OCI-LY7 (cell line): ENCODE data around the gene ADCY7. TPM values are rescaled to one million over a fixed set of nuclear protein-coding genes. Genes with fewer than 3 reads are reported as not detected.
"Not testable (repeated sequence)": the region's sequence is repeated elsewhere in the genome, so short reads cannot be mapped to it uniquely, and the experiment has no call there.

Experiments
- BruUV-seq: library from RNA; stranded (reverse); fragments of 400-500 nt; replicated peaks from 2 replicates; lab custom pipeline; 2021; lab: Mats Ljungman, UMichigan
- CTCF ChIA-PET: fragments of 300-600 bp; sonication (Branson Sonifier 250); formaldehyde crosslinking; loops from one replicate; lab custom pipeline; 2022; ENCODE audit warnings: antibody characterized with exemption; ENCODE audit not compliant: unreplicated experiment; lab: Charles Lee
- POLR2A ChIA-PET: fragments of 300-600 bp; sonication (Branson Sonifier 250); formaldehyde crosslinking; loops from one replicate; lab custom pipeline; 2022; ENCODE audit warnings: antibody characterized with exemption; lab: Charles Lee
- DNase-seq: peaks from one replicate; pipeline ENCODE4 v3.0.0-alpha.2; 2015; ENCODE audit warnings: low spot score
- H2AFZ ChIP-seq: fragments of 200-600 bp; sonication (generic), shearing (Covaris generic); 2 replicates; pipeline ENCODE4 v1.6.1; 2014; ENCODE audit warnings: mild to moderate bottlenecking, antibody characterized with exemption, low read length, moderate library complexity
- H3K27ac ChIP-seq: fragments of 200-600 bp; sonication (generic); 2 replicates; pipeline ENCODE4 v1.5.1; 2014; ENCODE audit warnings: mixed run types, low read depth, mild to moderate bottlenecking, moderate library complexity, low read length, inconsistent platforms; ENCODE audit not compliant: poor library complexity, severe bottlenecking
- H3K36me3 ChIP-seq: fragments of 200-600 bp; sonication (generic); 2 replicates; pipeline ENCODE4 v1.6.1; 2014; ENCODE audit warnings: mild to moderate bottlenecking, antibody characterized with exemption, low read length, moderate library complexity, mixed read lengths; ENCODE audit not compliant: insufficient read depth
- H3K4me1 ChIP-seq: fragments of 200-600 bp; sonication (generic); 2 replicates; pipeline ENCODE4 v1.5.1; 2014; ENCODE audit warnings: mild to moderate bottlenecking, low read length; ENCODE audit not compliant: insufficient read depth, poor library complexity, severe bottlenecking
- H3K4me2 ChIP-seq: fragments of 200-600 bp; sonication (generic); 2 replicates; pipeline ENCODE4 v1.6.1; 2014; ENCODE audit warnings: mild to moderate bottlenecking, low read length
- H3K4me3 ChIP-seq: fragments of 200-600 bp; sonication (generic); 2 replicates; pipeline ENCODE4 v1.5.1; 2014; ENCODE audit warnings: mild to moderate bottlenecking, low read depth, low read length; ENCODE audit not compliant: poor library complexity, severe bottlenecking
- H3K79me2 ChIP-seq: fragments of 200-600 bp; sonication (generic); 2 replicates; pipeline ENCODE4 v1.6.1; 2016; ENCODE audit warnings: low read depth, mild to moderate bottlenecking, low read length, moderate library complexity, mixed read lengths; ENCODE audit not compliant: insufficient read depth
- H3K9me2 ChIP-seq: fragments of 200-600 bp; sonication (generic); 2 replicates; pipeline ENCODE4 v1.6.1; 2016; ENCODE audit warnings: mild to moderate bottlenecking, low read length, mixed read lengths; ENCODE audit not compliant: insufficient read depth
- H3K9me3 ChIP-seq: fragments of 200-600 bp; sonication (generic); 2 replicates; pipeline ENCODE4 v1.6.1; 2014; ENCODE audit warnings: mild to moderate bottlenecking, mixed run types, low read length, mixed read lengths
- H4K20me1 ChIP-seq: fragments of 200-600 bp; sonication (generic); 2 replicates; pipeline ENCODE4 v1.6.1; 2014; ENCODE audit warnings: mild to moderate bottlenecking, antibody characterized with exemption, low read length, moderate library complexity, mixed read lengths; ENCODE audit not compliant: insufficient read depth
- CTCF ChIP-seq: fragments of 200-600 bp; sonication (generic); conservative IDR thresholded peaks from 2 replicates; pipeline ENCODE4 v1.5.1; 2014; ENCODE audit warnings: mild to moderate bottlenecking, antibody characterized with exemption, low read length, moderate library complexity, mixed read lengths
- EZH2phosphoT487 ChIP-seq: fragments of 200-600 bp; sonication (generic); IDR thresholded peaks from 2 replicates; pipeline ENCODE4 v1.6.1; 2018; ENCODE audit warnings: low read depth, borderline replicate concordance, mild to moderate bottlenecking, mixed run types, antibody characterized with exemption, low read length, moderate library complexity, mixed read lengths
- intact Hi-C: fragments of 100-400 bp; cut with micrococcal nuclease; formaldehyde crosslinking; loops from one replicate; pipeline ENCODE4 v1.10.0; 2022; ENCODE audit not compliant: unreplicated experiment
- total RNA-seq, 2 experiments: library from RNA; depleted of rRNA in 1 of 2; stranded (reverse); fragments of >200 nt in 1 of 2; shearing (Covaris generic) in 1 of 2; gene quantifications; 2 replicates each; pipeline ENCODE4 v1.2.3, GENCODE V29; 2014 to 2022

Gene ADCY7
- total RNA-seq, 2 experiments from 2014 or later = 49.9 to 77.7 TPM

GRCh38 chr16:50338371-50339231 lies 72.2 kb downstream of the ADCY7 start:
- TF ChIP-seq CTCF (no peak), EZH2phosphoT487 (no peak)
- no peak overlapping the region for H2AFZ ChIP-seq
- H3K36me3 ChIP-seq = peaks cover 92% of the 10 kb centered on the region
- no peak overlapping the region for H3K27ac ChIP-seq
- ChIA-PET CTCF (interaction anchor here (0.5 kb wide), 1 partner anchor 70 kb away, joined by 3 read pairs; no protein-coding TSS in a partner anchor), POLR2A (interaction anchor here (0.6 to 1.3 kb wide), 2 partner anchors 22 to 285 kb away, joined by 3 read pairs; no protein-coding TSS in a partner anchor)
- no peak overlapping the region for H3K4me3 ChIP-seq
- intact Hi-C loops = no loop called here
- no peaks in the 10 kb centered on the region for H3K4me1 ChIP-seq
- no peaks in the 10 kb centered on the region for H3K9me2 ChIP-seq
- DNase-seq = no peak
- BruUV-seq = no TSS peak
- H4K20me1 ChIP-seq = no peaks in the 10 kb centered on the region
- no peaks in the 10 kb centered on the region for H3K9me3 ChIP-seq
- H3K4me2 ChIP-seq = no peak overlapping the region
- no peaks in the 10 kb centered on the region for H3K79me2 ChIP-seq

- Histone ChIP-seq H3K4me2 (no peak overlapping the region), H3K4me1 (no peaks in the 10 kb centered on the region), H3K9me2 (no peaks in the 10 kb centered on the region), H2AFZ (no peak overlapping the region), H3K27ac (no peak overlapping the region), H3K4me3 (no peak overlapping the region), H4K20me1 (no peaks in the 10 kb centered on the region), H3K9me3 (no peaks in the 10 kb centered on the region), H3K79me2 (no peaks in the 10 kb centered on the region), H3K36me3 (peaks cover 83% of the 10 kb centered on the region)
- BruUV-seq = no TSS peak
- intact Hi-C loops = no loop called here
- ChIA-PET POLR2A (no interaction called here), CTCF (no interaction called here)
- DNase-seq = no peak
- TF ChIP-seq CTCF (no peak), EZH2phosphoT487 (no peak)
Observed at GRCh38 chr16:50340578-50340977, 74.2 kb downstream of the ADCY7 start.

- H3K4me3 ChIP-seq, H3K9me2 ChIP-seq, H3K4me2 ChIP-seq, H2AFZ ChIP-seq, intact Hi-C loops, DNase-seq, CTCF ChIA-PET, H3K9me3 ChIP-seq, H3K79me2 ChIP-seq, H4K20me1 ChIP-seq, BruUV-seq, H3K4me1 ChIP-seq, H3K27ac ChIP-seq: not testable (repeated sequence)
- POLR2A ChIA-PET = interaction anchor here (0.7 kb wide), 1 partner anchor 85 kb away, joined by 3 read pairs; no protein-coding TSS in a partner anchor
- H3K36me3 ChIP-seq = peaks cover 62% of the 10 kb centered on the region
Observed at GRCh38 chr16:50343566-50343965, 77.2 kb downstream of the ADCY7 start.

GRCh38 chr16:50345210-50345609 lies 78.9 kb downstream of the ADCY7 start:
- CTCF ChIA-PET, H3K4me2 ChIP-seq, intact Hi-C loops, H3K4me3 ChIP-seq, H3K4me1 ChIP-seq, DNase-seq, H3K9me2 ChIP-seq, H3K27ac ChIP-seq, H4K20me1 ChIP-seq, BruUV-seq, H3K79me2 ChIP-seq, H2AFZ ChIP-seq, H3K9me3 ChIP-seq: not testable (repeated sequence)
- POLR2A ChIA-PET = interaction anchor here (0.5 kb wide), 1 partner anchor 171 kb away, joined by 3 read pairs; no protein-coding TSS in a partner anchor
- peaks cover 61% of the 10 kb centered on the region for H3K36me3 ChIP-seq
